HPDE6-E6E7 (cell line): ENCODE measurements around the gene KCP.

Experiments used
- DNase-seq: peaks from one replicate; pipeline ENCODE4 v3.0.0; 2011; ENCODE audit warnings: missing footprints; ENCODE audit errors: extremely low spot score

Gene KCP

GRCh38 chr7:128906766-128907559 lies 3.5 kb downstream of the KCP start:
- no peak for DNase-seq

GRCh38 chr7:128906001-128906765 lies 4.3 kb downstream of the KCP start:
- no peak for DNase-seq

GRCh38 chr7:128904381-128905197 lies 5.9 kb downstream of the KCP start:
- DNase-seq, result no peak

- DNase-seq, result no peak
These were observed 6.7 kb downstream of the KCP start for GRCh38 chr7:128903621-128904361.

- no peak for DNase-seq
These were observed 7.5 kb downstream of the KCP start for GRCh38 chr7:128902761-128903585.

- DNase-seq, result no peak
These were observed 10.3 kb downstream of the KCP start for GRCh38 chr7:128900237-128900636.

- no peak for DNase-seq
These were observed 11.1 kb downstream of the KCP start for GRCh38 chr7:128899392-128899791.

- no peak for DNase-seq
These were observed 15.2 kb downstream of the KCP start for GRCh38 chr7:128895320-128895719.

- DNase-seq, result no peak
These were observed 16.4 kb downstream of the KCP start for GRCh38 chr7:128894101-128894440.

GRCh38 chr7:128893251-128894100 lies 17.0 kb downstream of the KCP start:
- peak; percentile 97 for DNase-seq

- no peak for DNase-seq
These were observed 17.8 kb downstream of the KCP start for GRCh38 chr7:128892521-128893250.

- DNase-seq, result no peak
These were observed 18.6 kb downstream of the KCP start for GRCh38 chr7:128891942-128892269.

- no peak for DNase-seq
These were observed 19.2 kb downstream of the KCP start for GRCh38 chr7:128891110-128891941.

GRCh38 chr7:128890306-128891109 lies 20.0 kb downstream of the KCP start:
- DNase-seq, result no peak

GRCh38 chr7:128889121-128889520 lies 21.4 kb downstream of the KCP start:
- no peak for DNase-seq

GRCh38 chr7:128888756-128889095 lies 21.8 kb downstream of the KCP start:
- DNase-seq, result no peak

- no peak for DNase-seq
These were observed 22.3 kb downstream of the KCP start for GRCh38 chr7:128888039-128888755.
